Calu3 (cell line): Measurements from ENCODE around the gene HTATSF1. TPM values are rescaled to one million over a fixed set of nuclear protein-coding genes. Genes with fewer than 3 reads are reported as not detected.

ENCODE experiments used
- Bru-seq: library from RNA; stranded (reverse); fragments of 400-500 nt; gene quantifications from one replicate; lab custom pipeline; 2021; lab: Mats Ljungman, UMichigan
- BruChase-seq, 2 experiments: library from RNA; stranded (reverse); fragments of 400-500 nt; gene quantifications; one replicate each; lab custom pipeline; 2021; lab: Mats Ljungman, UMichigan
- BruUV-seq: library from RNA; stranded (reverse); fragments of 400-500 nt; replicated peaks from 2 replicates; lab custom pipeline; 2021; lab: Mats Ljungman, UMichigan
- CTCF ChIA-PET: fragments of 300-600 bp; sonication (Branson Sonifier 250); formaldehyde crosslinking; loops from one replicate; lab custom pipeline; 2022; ENCODE audit warnings: antibody characterized with exemption; lab: Charles Lee
- DNase-seq: peaks from one replicate; pipeline ENCODE4 v3.0.0; 2022
- H3K27ac Mint-ChIP-seq: one replicate; pipeline ENCODE4 v1.8.0; 2022; ENCODE audit warnings: mixed read lengths; ENCODE audit not compliant: unreplicated experiment
- H3K27me3 Mint-ChIP-seq: one replicate; pipeline ENCODE4 v1.8.0; 2022; ENCODE audit warnings: mixed read lengths; ENCODE audit not compliant: unreplicated experiment
- H3K36me3 Mint-ChIP-seq: one replicate; pipeline ENCODE4 v1.8.0; 2022; ENCODE audit warnings: mild to moderate bottlenecking, moderate library complexity, mixed read lengths; ENCODE audit not compliant: insufficient read depth, unreplicated experiment
- H3K4me1 Mint-ChIP-seq: one replicate; pipeline ENCODE4 v1.8.0; 2022; ENCODE audit warnings: mild to moderate bottlenecking, low read depth, mixed read lengths; ENCODE audit not compliant: unreplicated experiment
- H3K4me3 Mint-ChIP-seq: one replicate; pipeline ENCODE4 v1.8.0; 2022; ENCODE audit warnings: mild to moderate bottlenecking, low read depth, moderate library complexity, mixed read lengths; ENCODE audit not compliant: unreplicated experiment
- H3K9me3 Mint-ChIP-seq: one replicate; pipeline ENCODE4 v1.8.0; 2022; ENCODE audit warnings: low read depth, mixed read lengths; ENCODE audit not compliant: unreplicated experiment
- intact Hi-C: fragments of 100-400 bp; cut with micrococcal nuclease; formaldehyde crosslinking; loops from one replicate; pipeline ENCODE4 v1.10.0; 2022; ENCODE audit not compliant: unreplicated experiment
- long read RNA-seq: library from polyadenylated mRNA; stranded (forward); transcript quantifications from one replicate; pipeline ENCODE4 v2.0.0, GENCODE V29; 2022
- total RNA-seq: library from RNA; stranded (reverse); gene quantifications from 2 replicates; pipeline ENCODE4 v1.2.3, GENCODE V29; 2022
- TF ChIP-seq, protein P1 (sequence below): fragments of 200-600 bp; IDR thresholded peaks from one replicate; pipeline ENCODE4 v1.8.0; 2022; ENCODE audit warnings: antibody characterized with exemption; ENCODE audit not compliant: unreplicated experiment

The HTATSF1 gene, protein sequence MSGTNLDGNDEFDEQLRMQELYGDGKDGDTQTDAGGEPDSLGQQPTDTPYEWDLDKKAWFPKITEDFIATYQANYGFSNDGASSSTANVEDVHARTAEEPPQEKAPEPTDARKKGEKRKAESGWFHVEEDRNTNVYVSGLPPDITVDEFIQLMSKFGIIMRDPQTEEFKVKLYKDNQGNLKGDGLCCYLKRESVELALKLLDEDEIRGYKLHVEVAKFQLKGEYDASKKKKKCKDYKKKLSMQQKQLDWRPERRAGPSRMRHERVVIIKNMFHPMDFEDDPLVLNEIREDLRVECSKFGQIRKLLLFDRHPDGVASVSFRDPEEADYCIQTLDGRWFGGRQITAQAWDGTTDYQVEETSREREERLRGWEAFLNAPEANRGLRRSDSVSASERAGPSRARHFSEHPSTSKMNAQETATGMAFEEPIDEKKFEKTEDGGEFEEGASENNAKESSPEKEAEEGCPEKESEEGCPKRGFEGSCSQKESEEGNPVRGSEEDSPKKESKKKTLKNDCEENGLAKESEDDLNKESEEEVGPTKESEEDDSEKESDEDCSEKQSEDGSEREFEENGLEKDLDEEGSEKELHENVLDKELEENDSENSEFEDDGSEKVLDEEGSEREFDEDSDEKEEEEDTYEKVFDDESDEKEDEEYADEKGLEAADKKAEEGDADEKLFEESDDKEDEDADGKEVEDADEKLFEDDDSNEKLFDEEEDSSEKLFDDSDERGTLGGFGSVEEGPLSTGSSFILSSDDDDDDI
- total RNA-seq (46.0 and 48.7 TPM in 2 replicates), Bru-seq, nascent RNA (percentile 89 among the genes with signal in this experiment), BruChase-seq, experiment 1, labeled RNA remaining after a 6-hour chase (percentile 97 among the genes with signal in this experiment), BruChase-seq, experiment 2, labeled RNA remaining after a 2-hour chase (percentile 92 among the genes with signal in this experiment)
- long read RNA-seq, transcript HTATSF1-201 (9 exons, 2,775 nt): major isoform, 70 of 110 reads
- long read RNA-seq, transcript HTATSF1-204 (10 exons, 3,019 nt): minor isoform, 23 of 110 reads
- long read RNA-seq, partial matches to known transcripts: 7 of 110 reads
- long read RNA-seq, other reads (novel, unspliced or antisense): 10 of 110 reads

DNA sequence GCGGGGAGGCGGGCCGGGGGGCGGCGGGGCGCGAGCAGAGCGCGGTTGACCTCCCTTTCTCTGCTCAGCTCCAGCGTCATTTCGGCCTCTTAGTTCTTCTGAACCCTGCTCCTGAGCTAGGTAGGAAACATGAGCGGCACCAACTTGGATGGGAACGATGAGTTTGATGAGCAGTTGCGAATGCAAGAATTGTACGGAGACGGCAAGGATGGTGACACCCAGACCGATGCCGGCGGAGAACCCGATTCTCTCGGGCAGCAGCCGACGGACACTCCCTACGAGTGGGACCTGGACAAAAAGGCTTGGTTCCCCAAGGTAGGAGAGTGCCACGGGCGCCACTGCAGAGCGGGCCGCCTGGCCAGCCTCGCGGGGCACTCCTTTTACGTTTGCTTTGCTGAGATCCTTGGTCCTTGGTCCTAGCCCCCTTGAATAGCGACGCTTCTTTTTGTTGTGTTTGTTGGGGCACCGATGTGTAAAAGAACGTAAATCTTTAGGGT is at the start of gene HTATSF1:
Gene HTATSF1, plus strand, starts transcription at position 37 of the 497 bp plus-strand sequence. Its CDS starts 93 bp downstream, at position 130.
- no peak for DNase-seq
- H3K9me3 Mint-ChIP-seq: no peaks in the 10 kb centered on the region
- H3K27me3 Mint-ChIP-seq: no peaks in the 10 kb centered on the region
- CTCF ChIA-PET: interaction anchor here (0.6 to 1.4 kb wide), 3 partner anchors 25 to 74 kb away, joined by 3 to 6 read pairs (median 3); no protein-coding TSS in a partner anchor
- H3K36me3 Mint-ChIP-seq: peaks cover 28% of the 10 kb centered on the region
- H3K27ac Mint-ChIP-seq: peak within 1 kb of the TSS; percentile 82
- intact Hi-C loops: loop anchor here (5.0 kb wide), 1 partner anchor 35 kb away; the partner anchor contains the start of gene VGLL1
- peak within 1 kb of the TSS; percentile 73 for H3K4me3 Mint-ChIP-seq
- TF ChIP-seq, protein P1, sequence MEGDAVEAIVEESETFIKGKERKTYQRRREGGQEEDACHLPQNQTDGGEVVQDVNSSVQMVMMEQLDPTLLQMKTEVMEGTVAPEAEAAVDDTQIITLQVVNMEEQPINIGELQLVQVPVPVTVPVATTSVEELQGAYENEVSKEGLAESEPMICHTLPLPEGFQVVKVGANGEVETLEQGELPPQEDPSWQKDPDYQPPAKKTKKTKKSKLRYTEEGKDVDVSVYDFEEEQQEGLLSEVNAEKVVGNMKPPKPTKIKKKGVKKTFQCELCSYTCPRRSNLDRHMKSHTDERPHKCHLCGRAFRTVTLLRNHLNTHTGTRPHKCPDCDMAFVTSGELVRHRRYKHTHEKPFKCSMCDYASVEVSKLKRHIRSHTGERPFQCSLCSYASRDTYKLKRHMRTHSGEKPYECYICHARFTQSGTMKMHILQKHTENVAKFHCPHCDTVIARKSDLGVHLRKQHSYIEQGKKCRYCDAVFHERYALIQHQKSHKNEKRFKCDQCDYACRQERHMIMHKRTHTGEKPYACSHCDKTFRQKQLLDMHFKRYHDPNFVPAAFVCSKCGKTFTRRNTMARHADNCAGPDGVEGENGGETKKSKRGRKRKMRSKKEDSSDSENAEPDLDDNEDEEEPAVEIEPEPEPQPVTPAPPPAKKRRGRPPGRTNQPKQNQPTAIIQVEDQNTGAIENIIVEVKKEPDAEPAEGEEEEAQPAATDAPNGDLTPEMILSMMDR: no peak
- H3K4me1 Mint-ChIP-seq: peaks cover 5% of the 10 kb centered on the region
- BruUV-seq: no TSS peak

DNA sequence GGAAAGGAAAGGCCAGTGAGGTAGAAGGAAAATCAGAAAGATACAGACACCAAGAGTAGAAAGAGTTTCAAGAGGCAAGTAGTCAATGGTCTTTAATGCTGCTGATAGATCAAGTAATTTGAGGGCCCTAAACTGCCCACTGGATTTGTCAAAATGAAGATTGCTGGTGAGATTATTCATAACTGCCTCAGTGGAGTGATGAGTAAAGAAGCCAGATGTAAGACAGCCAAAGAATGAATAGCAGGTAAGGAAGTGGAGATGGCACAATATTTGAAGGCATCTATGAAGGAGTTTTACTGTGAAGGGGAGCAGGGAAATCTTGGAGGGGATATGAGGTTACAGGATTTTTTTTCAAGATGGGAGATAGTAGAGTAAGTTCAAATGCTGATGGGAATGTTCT is 49.4 kb upstream of the HTATSF1 start:
- no TSS peak for BruUV-seq
- intact Hi-C loops: no loop called here
- TF ChIP-seq, protein P1: no peak
- no peak for DNase-seq
- Mint-ChIP-seq H3K4me3 (no peak overlapping the region), H3K27ac (no peak overlapping the region), H3K4me1 (no peaks in the 10 kb centered on the region), H3K9me3 (no peaks in the 10 kb centered on the region), H3K36me3 (no peaks in the 10 kb centered on the region), H3K27me3 (no peaks in the 10 kb centered on the region)
- CTCF ChIA-PET: no interaction called here

DNA sequence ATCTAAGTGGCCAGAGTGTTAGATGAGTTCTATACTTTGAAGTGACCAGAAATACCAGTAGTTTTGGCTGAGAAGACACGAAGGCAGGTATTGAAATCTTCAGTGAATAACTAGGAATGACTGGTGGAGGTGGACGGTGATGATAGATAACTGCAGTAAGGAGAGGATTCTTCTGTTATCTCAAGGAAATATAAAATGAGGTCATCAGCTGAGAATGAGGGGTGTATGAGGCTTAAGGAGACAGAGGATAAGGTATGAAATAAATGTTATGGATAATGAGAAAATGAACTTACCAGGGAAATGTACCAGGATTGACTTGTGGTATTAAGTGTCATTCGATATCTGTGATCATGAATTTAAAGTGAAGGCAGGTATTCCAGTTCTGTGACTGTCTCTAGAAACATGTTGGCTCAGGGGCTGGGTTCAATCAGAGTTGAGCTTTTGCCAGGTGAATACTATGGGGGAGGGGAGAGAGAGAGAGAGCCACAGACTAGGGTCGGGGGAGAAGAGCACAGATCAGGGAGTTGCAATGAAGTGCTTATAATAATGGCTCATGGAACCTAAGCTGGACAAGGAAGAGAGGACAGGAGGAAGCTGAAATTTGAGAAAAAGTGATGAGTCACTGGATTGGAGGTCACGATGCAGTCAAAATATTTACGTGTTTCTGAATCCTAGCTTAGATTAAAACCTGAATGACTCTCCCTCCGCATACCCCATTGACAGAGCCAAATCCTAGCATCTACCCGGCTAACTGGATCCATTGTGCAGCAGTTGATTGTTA is 47.2 kb upstream of the HTATSF1 start:
- intact Hi-C loops: no loop called here
- H3K9me3 Mint-ChIP-seq: no peaks in the 10 kb centered on the region

More for the DNA sequence above, 47.2 kb upstream of the HTATSF1 start:
- Mint-ChIP-seq H3K4me3 (no peak overlapping the region), H3K36me3 (no peaks in the 10 kb centered on the region), H3K27ac (no peak overlapping the region), H3K27me3 (no peaks in the 10 kb centered on the region), H3K4me1 (no peaks in the 10 kb centered on the region)
- no TSS peak for BruUV-seq
- TF ChIP-seq, protein P1: no peak
- CTCF ChIA-PET: no interaction called here
- no peak for DNase-seq
